Osteoblast (primary cell): ENCODE results near the gene CDH11. TPM values are rescaled to one million over a fixed set of nuclear protein-coding genes. Genes with fewer than 3 reads are reported as not detected.

Source experiments
- DNase-seq: peaks from one replicate; pipeline ENCODE4 v3.0.0; 2011; ENCODE audit warnings: low spot score, mixed read lengths; ENCODE audit not compliant: insufficient read length; ENCODE audit errors: missing footprints
- H2AFZ ChIP-seq: 2 replicates; pipeline ENCODE4 v1.6.0; 2011; ENCODE audit warnings: mild to moderate bottlenecking, low read length
- H3K27ac ChIP-seq: 2 replicates; pipeline ENCODE4 v1.5.1; 2011; ENCODE audit warnings: mild to moderate bottlenecking, low read depth, low read length, moderate library complexity
- H3K27me3 ChIP-seq: 2 replicates; pipeline ENCODE4 v1.6.0; 2012; ENCODE audit warnings: mild to moderate bottlenecking, control low read depth, inconsistent platforms, low read length, moderate library complexity; ENCODE audit not compliant: insufficient read depth
- H3K36me3 ChIP-seq: 2 replicates; pipeline ENCODE4 v1.5.1; 2011; ENCODE audit warnings: mild to moderate bottlenecking, low read length, control low read depth, moderate library complexity; ENCODE audit not compliant: insufficient read depth
- H3K4me1 ChIP-seq: 2 replicates; pipeline ENCODE4 v1.5.1; 2011; ENCODE audit warnings: mild to moderate bottlenecking, low read length, control low read depth, moderate library complexity; ENCODE audit not compliant: insufficient read depth
- H3K4me2 ChIP-seq: 2 replicates; pipeline ENCODE4 v1.6.0; 2011; ENCODE audit warnings: mild to moderate bottlenecking, low read length; ENCODE audit not compliant: insufficient read depth
- H3K4me3 ChIP-seq: fragments of 200-600 bp; sonication (generic); 3 replicates; pipeline ENCODE4 v1.5.1; 2012; ENCODE audit warnings: mild to moderate bottlenecking, low read length, inconsistent platforms; ENCODE audit not compliant: insufficient read depth
- H3K79me2 ChIP-seq: 2 replicates; pipeline ENCODE4 v1.6.0; 2012; ENCODE audit warnings: mild to moderate bottlenecking, low read length, control low read depth, inconsistent platforms; ENCODE audit not compliant: insufficient read depth
- H3K9me3 ChIP-seq: 2 replicates; pipeline ENCODE4 v1.5.1; 2011; ENCODE audit warnings: low read depth, low read length, control low read depth
- H4K20me1 ChIP-seq: 2 replicates; pipeline ENCODE4 v1.6.0; 2012; ENCODE audit warnings: mild to moderate bottlenecking, low read length, control low read depth; ENCODE audit not compliant: insufficient read depth
- CTCF ChIP-seq: IDR thresholded peaks from 2 replicates; pipeline ENCODE4 v1.5.1; 2011; ENCODE audit warnings: mild to moderate bottlenecking, low read depth, low read length, moderate library complexity; ENCODE audit errors: extremely low read depth
- total RNA-seq: library from RNA; depleted of rRNA; stranded (reverse); fragments of >200 nt; gene quantifications from 2 replicates; pipeline ENCODE4 v1.2.3, GENCODE V29; 2012

Gene CDH11
- total RNA-seq, 1 donor: 1,116 TPM

GRCh38 chr16:64898159-64898558 is 223.7 kb downstream of the CDH11 start:
- no peaks in the 10 kb centered on the region for H3K79me2 ChIP-seq
- no peaks in the 10 kb centered on the region for H3K9me3 ChIP-seq
- H2AFZ ChIP-seq: no peak overlapping the region
- H3K4me1 ChIP-seq: peaks cover 6% of the 10 kb centered on the region
- H3K27me3 ChIP-seq: no peaks in the 10 kb centered on the region
- H3K36me3 ChIP-seq: no peaks in the 10 kb centered on the region
- H4K20me1 ChIP-seq: no peaks in the 10 kb centered on the region
- no peak overlapping the region for H3K4me3 ChIP-seq
- TF ChIP-seq CTCF: no peak
- H3K27ac ChIP-seq: no peak overlapping the region
- no peak overlapping the region for H3K4me2 ChIP-seq
- no peak for DNase-seq
